Caco-2 (cell line): ENCODE results near the gene PIM3. TPM values are rescaled to one million over a fixed set of nuclear protein-coding genes. Genes with fewer than 3 reads are reported as not detected.
A peak's percentile ranks its signal among the peaks of the same experiment; 100 is the strongest.

ENCODE experiments used
- BruUV-seq: library from RNA; stranded (reverse); fragments of 400-500 nt; replicated peaks from 2 replicates; lab custom pipeline; 2021; lab: Mats Ljungman, UMichigan
- CTCF ChIA-PET: fragments of 300-600 bp; sonication (Branson Sonifier 250); formaldehyde crosslinking; loops from one replicate; lab custom pipeline; 2022; ENCODE audit warnings: antibody characterized with exemption; lab: Charles Lee
- POLR2A ChIA-PET: fragments of 300-600 bp; sonication (Branson Sonifier 250); formaldehyde crosslinking; loops from one replicate; lab custom pipeline; 2022; ENCODE audit warnings: antibody characterized with exemption; lab: Charles Lee
- DNase-seq, 2 experiments: peaks; one replicate each; pipeline versions ENCODE4 v3.0.0 to v3.0.0-alpha.2; 2020 to 2022
- H3K27me3 ChIP-seq: replicated peaks from 2 replicates; pipeline ENCODE4 v1.6.0; 2011; ENCODE audit warnings: low read length; ENCODE audit not compliant: control insufficient read depth, insufficient read depth
- H3K36me3 ChIP-seq: 2 replicates; pipeline ENCODE4 v1.5.1; 2011; ENCODE audit warnings: low read length; ENCODE audit not compliant: control insufficient read depth, insufficient read depth
- H3K4me1 ChIP-seq: fragments of 250-450 bp; sonication (Bioruptor Pico); 2 replicates; pipeline ENCODE4 v1.5.1; 2020; ENCODE audit warnings: mild to moderate bottlenecking
- H3K4me3 ChIP-seq: 2 replicates; pipeline ENCODE4 v1.5.1; 2011; ENCODE audit warnings: low read depth, mild to moderate bottlenecking, control low read depth, low read length
- H3K9me3 ChIP-seq: fragments of 250-450 bp; sonication (Bioruptor Pico); 2 replicates; pipeline ENCODE4 v1.5.1; 2020; ENCODE audit warnings: mild to moderate bottlenecking, moderate library complexity
- H3K27ac Mint-ChIP-seq: one replicate; pipeline ENCODE4 v1.8.0; 2022; ENCODE audit warnings: mixed read lengths; ENCODE audit not compliant: unreplicated experiment
- H3K27me3 Mint-ChIP-seq: one replicate; pipeline ENCODE4 v1.8.0; 2022; ENCODE audit warnings: mixed read lengths; ENCODE audit not compliant: insufficient read depth, unreplicated experiment
- H3K36me3 Mint-ChIP-seq: one replicate; pipeline ENCODE4 v1.8.0; 2022; ENCODE audit warnings: mild to moderate bottlenecking, mixed read lengths; ENCODE audit not compliant: insufficient read depth, unreplicated experiment
- H3K4me1 Mint-ChIP-seq: one replicate; pipeline ENCODE4 v1.8.0; 2022; ENCODE audit warnings: low read depth, mixed read lengths; ENCODE audit not compliant: unreplicated experiment
- H3K4me3 Mint-ChIP-seq: one replicate; pipeline ENCODE4 v1.8.0; 2022; ENCODE audit warnings: mild to moderate bottlenecking, moderate library complexity, mixed read lengths; ENCODE audit not compliant: unreplicated experiment
- H3K9me3 Mint-ChIP-seq: one replicate; pipeline ENCODE4 v1.8.0; 2022; ENCODE audit warnings: mixed read lengths; ENCODE audit not compliant: unreplicated experiment
- CTCF ChIP-seq, 2 experiments: fragments of 200-600 bp in 1 of 2; IDR thresholded peaks; 1 replicate in 1 of 2; 2 replicates in 1 of 2; pipeline versions ENCODE4 v1.5.1 to v1.8.0; 2011 to 2022; ENCODE audit warnings: antibody characterized with exemption in 1 of 2, control low read depth in 1 of 2, inconsistent platforms in 1 of 2, low read depth in 1 of 2, low read length in 1 of 2, mild to moderate bottlenecking in 1 of 2, moderate library complexity in 1 of 2; ENCODE audit not compliant: insufficient read depth in 1 of 2, severe bottlenecking in 1 of 2, unreplicated experiment in 1 of 2
- intact Hi-C: fragments of 100-400 bp; cut with micrococcal nuclease; formaldehyde crosslinking; loops from one replicate; pipeline ENCODE4 v1.10.0; 2022; ENCODE audit not compliant: unreplicated experiment
- total RNA-seq: library from RNA; stranded (reverse); gene quantifications from 2 replicates; pipeline ENCODE4 v1.2.3, GENCODE V29; 2022

Gene PIM3
- total RNA-seq, 1 experiment from 2014 or later: 39.6 TPM

- H3K27me3 ChIP-seq: no peaks in the 10 kb centered on the region
- TF ChIP-seq CTCF (IDR thresholded peaks at IDR 0.05; ENCODE audit: insufficient read depth in 1 of 2, low read depth in 1 of 2, low read length in 1 of 2, severe bottlenecking in 1 of 2, unreplicated experiment in 1 of 2): no peak
- Mint-ChIP-seq H3K9me3 (no peaks in the 10 kb centered on the region), H3K27ac (no peak overlapping the region), H3K4me3 (no peak overlapping the region), H3K36me3 (peaks cover 11% of the 10 kb centered on the region), H3K4me1 (no peaks in the 10 kb centered on the region), H3K27me3 (no peaks in the 10 kb centered on the region)
- H3K36me3 ChIP-seq: no peaks in the 10 kb centered on the region
- peak overlapping the region; percentile 23 for H3K4me3 ChIP-seq
- DNase-seq: peak; percentile 40 to 58
- no TSS peak for BruUV-seq
- POLR2A ChIA-PET: no interaction called here
- CTCF ChIA-PET: interaction anchor here (0.5 to 1.3 kb wide), 7 partner anchors 15 to 257 kb away, joined by 3 to 5 read pairs (median 4); no protein-coding TSS in a partner anchor
- intact Hi-C loops: no loop called here
- peaks cover 6% of the 10 kb centered on the region for H3K4me1 ChIP-seq
- 0 out of 2 replicates have a peak, but pooled peaks cover 5% of the 10 kb centered on the region for H3K9me3 ChIP-seq
Observed at GRCh38 chr22:49936018-49936972, 24.3 kb upstream of the PIM3 start.

GRCh38 chr22:49936973-49937757, 23.4 kb upstream of the PIM3 start:
- no TSS peak for BruUV-seq
- Mint-ChIP-seq H3K9me3 (no peaks in the 10 kb centered on the region), H3K4me1 (no peaks in the 10 kb centered on the region), H3K27me3 (no peaks in the 10 kb centered on the region), H3K27ac (no peak overlapping the region), H3K4me3 (no peak overlapping the region), H3K36me3 (peaks cover 11% of the 10 kb centered on the region)
- no peaks in the 10 kb centered on the region for H3K27me3 ChIP-seq
- ChIA-PET POLR2A (no interaction called here), CTCF (interaction anchor here (0.6 to 1.3 kb wide), 2 partner anchors 9 to 93 kb away, joined by 4 read pairs; no protein-coding TSS in a partner anchor)
- DNase-seq: no peak
- peaks cover 6% of the 10 kb centered on the region; the same call in 1 of the 2 replicates for H3K4me1 ChIP-seq
- no peak for TF ChIP-seq CTCF (IDR thresholded peaks at IDR 0.05; ENCODE audit: insufficient read depth in 1 of 2, low read depth in 1 of 2, low read length in 1 of 2, severe bottlenecking in 1 of 2, unreplicated experiment in 1 of 2)
- H3K36me3 ChIP-seq: no peaks in the 10 kb centered on the region
- H3K9me3 ChIP-seq: peaks cover 5% of the 10 kb centered on the region; the same call in 1 of the 2 replicates
- intact Hi-C loops: no loop called here
- no peak overlapping the region for H3K4me3 ChIP-seq
